ENCODE data around the gene WDR43.
"Not testable (repeated sequence)": the region's sequence is repeated elsewhere in the genome, so short reads cannot be mapped to it uniquely, and the experiment has no call there.

Gene WDR43

GRCh38 chr2:28962505-28962904 lies 68.0 kb downstream of the WDR43 start:
- DNase-seq (ENCODE audit: low read depth, low spot score): no peak

- DNase-seq (ENCODE audit: low read depth, low spot score): no peak
These were observed 76.1 kb downstream of the WDR43 start for GRCh38 chr2:28970464-28971160.

GRCh38 chr2:28972778-28973335 lies 78.4 kb downstream of the WDR43 start:
- DNase-seq (ENCODE audit: low read depth, low spot score): no peak

- no peak for DNase-seq (ENCODE audit: low read depth, low spot score)
These were observed 79.8 kb downstream of the WDR43 start for GRCh38 chr2:28974252-28974651.

- DNase-seq (ENCODE audit: low read depth, low spot score): no peak
These were observed 81.2 kb downstream of the WDR43 start for GRCh38 chr2:28975671-28976070.

GRCh38 chr2:28976584-28976983 lies 82.1 kb downstream of the WDR43 start:
- DNase-seq (ENCODE audit: low read depth, low spot score): no peak

GRCh38 chr2:28977176-28977875 lies 82.9 kb downstream of the WDR43 start:
- no peak for DNase-seq (ENCODE audit: low read depth, low spot score)

GRCh38 chr2:28978001-28978400 lies 83.5 kb downstream of the WDR43 start:
- not testable (repeated sequence) for DNase-seq (ENCODE audit: low read depth, low spot score)

GRCh38 chr2:28978606-28979005 lies 84.1 kb downstream of the WDR43 start:
- no peak for DNase-seq (ENCODE audit: low read depth, low spot score)

- DNase-seq (ENCODE audit: low read depth, low spot score): no peak
These were observed 84.6 kb downstream of the WDR43 start for GRCh38 chr2:28979041-28979440.

GRCh38 chr2:28979576-28980366 lies 85.3 kb downstream of the WDR43 start:
- no peak for DNase-seq (ENCODE audit: low read depth, low spot score)

- DNase-seq (ENCODE audit: low read depth, low spot score): no peak
These were observed 86.0 kb downstream of the WDR43 start for GRCh38 chr2:28980368-28981015.

GRCh38 chr2:28981016-28981441 lies 86.6 kb downstream of the WDR43 start, which contains the start of gene TOGARAM2:
Gene TOGARAM2, plus strand, starts transcription at chr2:28981298. Its CDS starts 13,537 bp downstream, at chr2:28994835.
- peak; percentile 20 for DNase-seq (ENCODE audit: low read depth, low spot score)

GRCh38 chr2:28981620-28982376 lies 87.3 kb downstream of the WDR43 start:
- no peak for DNase-seq (ENCODE audit: low read depth, low spot score)

- DNase-seq (ENCODE audit: low read depth, low spot score): no peak
These were observed 88.0 kb downstream of the WDR43 start for GRCh38 chr2:28982381-28982950.

GRCh38 chr2:28986429-28986828 lies 92.0 kb downstream of the WDR43 start:
- DNase-seq (ENCODE audit: low read depth, low spot score): no peak

GRCh38 chr2:28989973-28990372 lies 95.5 kb downstream of the WDR43 start:
- DNase-seq (ENCODE audit: low read depth, low spot score): no peak

GRCh38 chr2:28990445-28990844 lies 96.0 kb downstream of the WDR43 start:
- DNase-seq (ENCODE audit: low read depth, low spot score): no peak

GRCh38 chr2:28991021-28991420 lies 96.6 kb downstream of the WDR43 start:
- DNase-seq (ENCODE audit: low read depth, low spot score): no peak

- no peak for DNase-seq (ENCODE audit: low read depth, low spot score)
These were observed 97.0 kb downstream of the WDR43 start for GRCh38 chr2:28991460-28991859.
